Uterus (tissue), 2 donors: ENCODE data around the gene MAP2K7.

ENCODE experiments used
- POLR2A ChIP-seq, 2 donors: fragments of 450-650 bp; IDR thresholded peaks; one replicate each; pipeline ENCODE4 v1.6.1; 2016; ENCODE audit warnings: antibody characterized with exemption in 2 of 2, mild to moderate bottlenecking in 1 of 2, moderate library complexity in 1 of 2
- TF ChIP-seq, protein P1 (sequence below), 4 experiments: fragments of 200-600 bp in 2 of 4; fragments of 450-650 bp in 2 of 4; sonication (generic) in 2 of 4; IDR thresholded peaks; one replicate each; pipeline ENCODE4 v1.5.1; 2016 to 2019; ENCODE audit warnings: antibody characterized with exemption in 4 of 4, mild to moderate bottlenecking in 2 of 4, moderate library complexity in 1 of 4

DNA sequence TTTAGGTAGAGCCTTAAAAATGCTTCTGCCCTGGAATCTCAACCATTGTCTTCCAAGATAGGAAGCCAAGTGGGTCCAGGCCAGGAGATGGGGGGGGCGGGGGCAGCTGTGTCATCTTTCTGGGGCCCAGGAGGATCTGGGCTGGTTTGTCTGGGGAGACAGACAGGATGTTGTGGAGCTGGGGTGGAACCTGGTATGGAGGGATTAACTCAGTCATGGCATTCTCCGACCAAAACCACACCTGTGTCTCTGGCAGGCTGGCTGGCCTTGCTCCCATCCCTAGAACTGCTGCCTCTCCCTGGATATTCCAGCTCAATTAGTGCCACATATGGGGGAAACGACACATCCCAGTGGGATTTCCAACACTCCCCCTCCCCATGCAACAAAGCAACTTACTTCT lies 2.7 kb upstream of the MAP2K7 start:
- TF ChIP-seq, protein P1, sequence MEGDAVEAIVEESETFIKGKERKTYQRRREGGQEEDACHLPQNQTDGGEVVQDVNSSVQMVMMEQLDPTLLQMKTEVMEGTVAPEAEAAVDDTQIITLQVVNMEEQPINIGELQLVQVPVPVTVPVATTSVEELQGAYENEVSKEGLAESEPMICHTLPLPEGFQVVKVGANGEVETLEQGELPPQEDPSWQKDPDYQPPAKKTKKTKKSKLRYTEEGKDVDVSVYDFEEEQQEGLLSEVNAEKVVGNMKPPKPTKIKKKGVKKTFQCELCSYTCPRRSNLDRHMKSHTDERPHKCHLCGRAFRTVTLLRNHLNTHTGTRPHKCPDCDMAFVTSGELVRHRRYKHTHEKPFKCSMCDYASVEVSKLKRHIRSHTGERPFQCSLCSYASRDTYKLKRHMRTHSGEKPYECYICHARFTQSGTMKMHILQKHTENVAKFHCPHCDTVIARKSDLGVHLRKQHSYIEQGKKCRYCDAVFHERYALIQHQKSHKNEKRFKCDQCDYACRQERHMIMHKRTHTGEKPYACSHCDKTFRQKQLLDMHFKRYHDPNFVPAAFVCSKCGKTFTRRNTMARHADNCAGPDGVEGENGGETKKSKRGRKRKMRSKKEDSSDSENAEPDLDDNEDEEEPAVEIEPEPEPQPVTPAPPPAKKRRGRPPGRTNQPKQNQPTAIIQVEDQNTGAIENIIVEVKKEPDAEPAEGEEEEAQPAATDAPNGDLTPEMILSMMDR (IDR thresholded peaks at IDR 0.05) = no peak
- no peak for TF ChIP-seq POLR2A (IDR thresholded peaks at IDR 0.05)
